GM12878 (cell line): ENCODE results near the gene PTPRM.

Experiments
- CHD2 ChIP-seq: IDR thresholded peaks from 2 replicates; pipeline ENCODE4 v1.6.1; 2011; ENCODE audit warnings: low read depth, low read length, improper control_type of control experiment, borderline replicate concordance
- CHD4 ChIP-seq: fragments of 200-600 bp; sonication (generic); IDR thresholded peaks from 2 replicates; pipeline ENCODE4 v1.6.1; 2016; ENCODE audit warnings: mild to moderate bottlenecking
- CTCF ChIP-seq, 3 experiments: IDR thresholded peaks in 2 of 3; conservative IDR thresholded peaks in 1 of 3; 2 replicates each; pipeline ENCODE4 v1.5.1; 2011; ENCODE audit warnings: low read depth in 3 of 3, low read length in 3 of 3, mild to moderate bottlenecking in 3 of 3, control low read depth in 2 of 3, moderate library complexity in 2 of 3, inconsistent platforms in 1 of 3, mixed read lengths in 1 of 3; ENCODE audit not compliant: control insufficient read depth in 2 of 3, insufficient read depth in 1 of 3; ENCODE audit errors: extremely low read depth in 1 of 3
- IRF4 ChIP-seq: IDR thresholded peaks from 2 replicates; pipeline ENCODE4 v1.6.1; 2011; ENCODE audit warnings: low read depth, low read length
- POLR2AphosphoS2 ChIP-seq: IDR thresholded peaks from 2 replicates; pipeline ENCODE4 v1.6.1; 2011; ENCODE audit warnings: low read depth, mild to moderate bottlenecking, low read length, improper control_type of control experiment, moderate library complexity
- POLR2AphosphoS5 ChIP-seq: IDR thresholded peaks from 2 replicates; pipeline ENCODE4 v1.6.1; 2011; ENCODE audit warnings: mild to moderate bottlenecking, low read length, inconsistent platforms
- PRDM15 ChIP-seq: fragments of 450-650 bp; formaldehyde crosslinking; IDR thresholded peaks from 2 replicates; pipeline ENCODE4 v1.4.0; 2020; ENCODE audit warnings: mild to moderate bottlenecking, moderate library complexity
- RAD51 ChIP-seq: fragments of 450-650 bp; IDR thresholded peaks from 2 replicates; pipeline ENCODE4 v1.6.1; 2016; ENCODE audit warnings: moderate library complexity, mild to moderate bottlenecking, inconsistent platforms
- RCOR1 ChIP-seq: conservative IDR thresholded peaks from 2 replicates; pipeline ENCODE4 v1.6.1; 2012; ENCODE audit warnings: low read depth, low read length, improper control_type of control experiment
- SUZ12 ChIP-seq: fragments of 200-600 bp; sonication (generic); IDR thresholded peaks from one replicate; pipeline ENCODE4 v1.6.1; 2018; ENCODE audit warnings: antibody characterized with exemption, mild to moderate bottlenecking; ENCODE audit not compliant: unreplicated experiment
- ZNF384 ChIP-seq: IDR thresholded peaks from 2 replicates; pipeline ENCODE4 v1.6.1; 2012; ENCODE audit warnings: low read depth, mild to moderate bottlenecking, low read length, improper control_type of control experiment, borderline replicate concordance
- ZSCAN29 ChIP-seq: fragments of 450-650 bp; IDR thresholded peaks from 2 replicates; pipeline ENCODE4 v1.6.1; 2017; ENCODE audit warnings: mild to moderate bottlenecking, moderate library complexity
- TF ChIP-seq, protein P1 (sequence below): fragments of 450-650 bp; IDR thresholded peaks from 2 replicates; pipeline ENCODE4 v1.6.1; 2017; ENCODE audit warnings: mild to moderate bottlenecking

DNA sequence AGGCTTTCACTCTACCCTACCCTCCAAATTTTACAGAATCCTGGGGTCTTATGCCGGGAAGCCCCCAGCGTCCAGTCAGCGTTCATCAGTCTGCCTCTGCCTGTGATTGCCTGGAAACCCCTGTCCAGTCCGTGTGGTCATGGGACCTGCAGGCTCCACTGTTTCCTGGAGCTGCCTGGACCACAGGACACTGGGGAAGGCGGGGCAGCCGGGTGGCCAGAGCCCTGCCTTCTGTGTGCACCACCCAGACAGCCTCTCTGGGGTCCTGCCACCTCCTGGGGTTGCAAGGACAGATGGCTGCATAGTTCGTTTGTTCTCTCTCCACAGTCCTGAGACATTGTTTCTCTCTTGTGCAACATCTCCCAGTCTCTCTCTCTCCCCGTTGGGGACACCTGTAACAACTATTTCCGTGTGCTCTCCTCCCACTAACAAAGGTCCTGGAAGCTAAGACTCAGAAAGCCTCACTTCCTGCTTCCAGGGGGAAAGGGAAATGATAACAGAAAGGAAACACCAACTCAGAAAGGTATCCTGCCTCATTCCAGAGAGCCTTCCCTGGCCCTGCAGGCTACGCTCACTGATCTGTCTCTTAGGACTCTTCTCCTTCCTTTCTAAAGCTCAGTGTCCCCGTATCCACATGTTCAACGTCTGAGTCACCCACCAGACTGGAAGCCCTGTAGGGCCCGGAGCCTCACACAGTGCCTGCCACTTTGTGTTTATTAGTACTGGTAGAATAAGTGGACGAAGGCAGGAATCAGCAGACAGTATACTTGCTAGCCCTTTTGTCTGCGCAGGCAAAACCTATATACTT, 849.3 kb downstream of the PTPRM start:
- no peak for TF ChIP-seq POLR2AphosphoS2
- TF ChIP-seq CTCF (IDR thresholded peaks at IDR 0.05 in 2 of 3, conservative IDR thresholded peaks at IDR 0.05 in 1 of 3; ENCODE audit: control insufficient read depth in 2 of 3, extremely low read depth in 1 of 3, insufficient read depth in 1 of 3, low read depth in 3 of 3, low read length in 3 of 3): no peak
- no peak for TF ChIP-seq POLR2AphosphoS5
- TF ChIP-seq, protein P1, sequence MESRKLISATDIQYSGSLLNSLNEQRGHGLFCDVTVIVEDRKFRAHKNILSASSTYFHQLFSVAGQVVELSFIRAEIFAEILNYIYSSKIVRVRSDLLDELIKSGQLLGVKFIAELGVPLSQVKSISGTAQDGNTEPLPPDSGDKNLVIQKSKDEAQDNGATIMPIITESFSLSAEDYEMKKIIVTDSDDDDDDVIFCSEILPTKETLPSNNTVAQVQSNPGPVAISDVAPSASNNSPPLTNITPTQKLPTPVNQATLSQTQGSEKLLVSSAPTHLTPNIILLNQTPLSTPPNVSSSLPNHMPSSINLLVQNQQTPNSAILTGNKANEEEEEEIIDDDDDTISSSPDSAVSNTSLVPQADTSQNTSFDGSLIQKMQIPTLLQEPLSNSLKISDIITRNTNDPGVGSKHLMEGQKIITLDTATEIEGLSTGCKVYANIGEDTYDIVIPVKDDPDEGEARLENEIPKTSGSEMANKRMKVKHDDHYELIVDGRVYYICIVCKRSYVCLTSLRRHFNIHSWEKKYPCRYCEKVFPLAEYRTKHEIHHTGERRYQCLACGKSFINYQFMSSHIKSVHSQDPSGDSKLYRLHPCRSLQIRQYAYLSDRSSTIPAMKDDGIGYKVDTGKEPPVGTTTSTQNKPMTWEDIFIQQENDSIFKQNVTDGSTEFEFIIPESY: no peak
- no peak for TF ChIP-seq SUZ12
- no peak for TF ChIP-seq ZSCAN29
- TF ChIP-seq PRDM15 (CRISPR knock-in tag): no peak
- TF ChIP-seq IRF4: no peak
- TF ChIP-seq RAD51: no peak
- no peak for TF ChIP-seq CHD2
- TF ChIP-seq ZNF384: no peak
- no peak for TF ChIP-seq CHD4
- no peak for TF ChIP-seq RCOR1
